Measurements from ENCODE around the gene ARSD.

DNA sequence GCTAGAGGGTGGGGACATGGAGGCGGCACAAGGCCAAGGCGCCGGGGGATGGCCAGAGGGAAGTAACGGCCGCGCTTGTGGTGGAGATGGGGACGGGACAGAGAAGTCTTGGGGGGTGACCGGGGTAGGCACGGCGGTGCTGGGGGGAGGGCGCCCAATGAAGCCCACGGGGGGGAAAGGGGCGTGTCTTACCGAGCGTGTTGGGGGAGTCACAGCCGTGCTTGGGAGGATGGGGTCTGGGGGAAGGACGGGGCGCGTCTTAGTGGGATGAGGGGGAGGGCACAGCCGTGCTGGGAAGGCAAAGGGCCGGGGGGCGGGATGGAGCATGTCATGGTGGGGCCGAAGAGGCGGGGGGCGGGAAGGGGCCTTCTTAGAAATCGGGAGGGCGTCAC is 952 bp downstream of the ARSD start:
- no peak for TF ChIP-seq POLR2AphosphoS5 (IDR thresholded peaks at IDR 0.05; ENCODE audit: borderline replicate concordance, low read depth, low read length)
- TF ChIP-seq EZH2 (IDR thresholded peaks at IDR 0.05), result no peak
- TF ChIP-seq FOXP2 (optimal IDR thresholded peaks at IDR 0.05; ENCODE audit: control extremely low read depth, extremely low read length, insufficient read depth), result no peak

Data from SK-N-MC (cell line).